Measurements from ENCODE around the gene SCN1B. TPM values are rescaled to one million over a fixed set of nuclear protein-coding genes. Genes with fewer than 3 reads are reported as not detected.

The SCN1B gene
- polyA plus RNA-seq, 2 of the 4 experiments (the other 2 are of a cell fraction): 11.0 to 11.3 TPM

DNA sequence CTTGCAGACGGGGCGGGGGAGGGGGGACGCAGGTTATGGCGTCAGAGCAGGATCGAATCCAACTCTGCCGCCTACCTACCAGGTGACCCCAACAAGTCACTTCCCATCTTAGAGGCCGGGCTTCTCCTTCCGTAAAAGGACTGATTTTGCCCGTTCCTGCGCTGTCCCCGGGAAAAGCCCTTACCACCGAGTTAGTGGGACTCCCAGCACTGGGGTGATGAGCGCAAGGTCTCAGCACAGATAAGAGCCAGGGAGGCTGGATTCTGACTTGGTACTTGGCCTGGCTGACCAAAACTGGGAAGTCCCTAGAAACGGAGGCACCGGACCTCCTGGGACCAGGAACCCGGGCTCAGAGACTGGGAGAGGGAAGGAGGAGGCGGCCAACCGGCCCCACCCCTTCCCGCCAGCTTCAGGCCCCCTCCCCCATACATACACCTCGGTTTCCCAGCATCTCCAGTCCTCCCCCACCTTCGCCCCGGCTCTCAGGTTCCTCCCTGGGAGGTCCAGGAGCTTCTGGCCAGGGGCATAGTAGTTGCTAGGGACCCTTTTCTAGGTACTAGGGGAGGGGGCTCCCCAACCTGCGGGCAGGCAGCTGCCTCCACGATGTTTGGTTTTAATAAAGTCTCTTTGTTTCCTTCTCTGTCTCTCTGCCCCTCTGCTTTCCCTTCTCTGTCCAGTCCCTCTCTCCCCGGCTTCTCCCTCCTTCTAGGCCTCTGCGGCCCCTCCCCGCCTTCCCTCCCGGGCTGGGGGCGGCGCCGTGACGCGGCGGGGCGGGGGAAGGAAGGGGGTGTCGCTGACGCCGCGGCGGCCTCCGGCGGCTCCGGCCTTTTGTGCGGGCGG is 30.6 kb upstream of the SCN1B start, which contains the start of gene GRAMD1A (continued):
- TF ChIP-seq, protein P1, sequence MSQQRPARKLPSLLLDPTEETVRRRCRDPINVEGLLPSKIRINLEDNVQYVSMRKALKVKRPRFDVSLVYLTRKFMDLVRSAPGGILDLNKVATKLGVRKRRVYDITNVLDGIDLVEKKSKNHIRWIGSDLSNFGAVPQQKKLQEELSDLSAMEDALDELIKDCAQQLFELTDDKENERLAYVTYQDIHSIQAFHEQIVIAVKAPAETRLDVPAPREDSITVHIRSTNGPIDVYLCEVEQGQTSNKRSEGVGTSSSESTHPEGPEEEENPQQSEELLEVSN (IDR thresholded peaks at IDR 0.05; ENCODE audit: borderline replicate concordance, low read depth): peak; percentile 59; the same call in 1 of the 2 replicates
- TF ChIP-seq, protein P2, sequence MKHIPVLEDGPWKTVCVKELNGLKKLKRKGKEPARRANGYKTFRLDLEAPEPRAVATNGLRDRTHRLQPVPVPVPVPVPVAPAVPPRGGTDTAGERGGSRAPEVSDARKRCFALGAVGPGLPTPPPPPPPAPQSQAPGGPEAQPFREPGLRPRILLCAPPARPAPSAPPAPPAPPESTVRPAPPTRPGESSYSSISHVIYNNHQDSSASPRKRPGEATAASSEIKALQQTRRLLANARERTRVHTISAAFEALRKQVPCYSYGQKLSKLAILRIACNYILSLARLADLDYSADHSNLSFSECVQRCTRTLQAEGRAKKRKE (CRISPR knock-in tag; IDR thresholded peaks at IDR 0.05; ENCODE audit: low read depth): no peak
- no peak for TF ChIP-seq HDAC2 (IDR thresholded peaks at IDR 0.05)
- TF ChIP-seq FOXS1 (CRISPR knock-in tag; IDR thresholded peaks at IDR 0.05): no peak
- TF ChIP-seq, protein P3, sequence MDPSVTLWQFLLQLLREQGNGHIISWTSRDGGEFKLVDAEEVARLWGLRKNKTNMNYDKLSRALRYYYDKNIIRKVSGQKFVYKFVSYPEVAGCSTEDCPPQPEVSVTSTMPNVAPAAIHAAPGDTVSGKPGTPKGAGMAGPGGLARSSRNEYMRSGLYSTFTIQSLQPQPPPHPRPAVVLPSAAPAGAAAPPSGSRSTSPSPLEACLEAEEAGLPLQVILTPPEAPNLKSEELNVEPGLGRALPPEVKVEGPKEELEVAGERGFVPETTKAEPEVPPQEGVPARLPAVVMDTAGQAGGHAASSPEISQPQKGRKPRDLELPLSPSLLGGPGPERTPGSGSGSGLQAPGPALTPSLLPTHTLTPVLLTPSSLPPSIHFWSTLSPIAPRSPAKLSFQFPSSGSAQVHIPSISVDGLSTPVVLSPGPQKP (IDR thresholded peaks at IDR 0.05; ENCODE audit: low read depth, low read length): no peak
- TF ChIP-seq SMC3 (IDR thresholded peaks at IDR 0.05): peak; percentile 38; the same call in 2 of the 3 replicates
- TF ChIP-seq ZFP36 (IDR thresholded peaks at IDR 0.05; ENCODE audit: borderline replicate concordance, partially characterized antibody): no peak
- TF ChIP-seq RAD21 (conservative IDR thresholded peaks at IDR 0.05 in 1 of 2, IDR thresholded peaks at IDR 0.05 in 1 of 2): peak in 1 of 2 experiments; percentile 28; a peak in 2 of 5 replicates
- TF ChIP-seq JUN (IDR thresholded peaks at IDR 0.05): peak; percentile 98 to 99
- TF ChIP-seq RCOR1 (IDR thresholded peaks at IDR 0.05; ENCODE audit: low read depth, low read length): no peak
- TF ChIP-seq ZSCAN20 (CRISPR knock-in tag; IDR thresholded peaks at IDR 0.05): no peak
- TF ChIP-seq, protein P4, sequence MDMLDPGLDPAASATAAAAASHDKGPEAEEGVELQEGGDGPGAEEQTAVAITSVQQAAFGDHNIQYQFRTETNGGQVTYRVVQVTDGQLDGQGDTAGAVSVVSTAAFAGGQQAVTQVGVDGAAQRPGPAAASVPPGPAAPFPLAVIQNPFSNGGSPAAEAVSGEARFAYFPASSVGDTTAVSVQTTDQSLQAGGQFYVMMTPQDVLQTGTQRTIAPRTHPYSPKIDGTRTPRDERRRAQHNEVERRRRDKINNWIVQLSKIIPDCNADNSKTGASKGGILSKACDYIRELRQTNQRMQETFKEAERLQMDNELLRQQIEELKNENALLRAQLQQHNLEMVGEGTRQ (IDR thresholded peaks at IDR 0.05): peak; percentile 82
- TF ChIP-seq, protein P5, sequence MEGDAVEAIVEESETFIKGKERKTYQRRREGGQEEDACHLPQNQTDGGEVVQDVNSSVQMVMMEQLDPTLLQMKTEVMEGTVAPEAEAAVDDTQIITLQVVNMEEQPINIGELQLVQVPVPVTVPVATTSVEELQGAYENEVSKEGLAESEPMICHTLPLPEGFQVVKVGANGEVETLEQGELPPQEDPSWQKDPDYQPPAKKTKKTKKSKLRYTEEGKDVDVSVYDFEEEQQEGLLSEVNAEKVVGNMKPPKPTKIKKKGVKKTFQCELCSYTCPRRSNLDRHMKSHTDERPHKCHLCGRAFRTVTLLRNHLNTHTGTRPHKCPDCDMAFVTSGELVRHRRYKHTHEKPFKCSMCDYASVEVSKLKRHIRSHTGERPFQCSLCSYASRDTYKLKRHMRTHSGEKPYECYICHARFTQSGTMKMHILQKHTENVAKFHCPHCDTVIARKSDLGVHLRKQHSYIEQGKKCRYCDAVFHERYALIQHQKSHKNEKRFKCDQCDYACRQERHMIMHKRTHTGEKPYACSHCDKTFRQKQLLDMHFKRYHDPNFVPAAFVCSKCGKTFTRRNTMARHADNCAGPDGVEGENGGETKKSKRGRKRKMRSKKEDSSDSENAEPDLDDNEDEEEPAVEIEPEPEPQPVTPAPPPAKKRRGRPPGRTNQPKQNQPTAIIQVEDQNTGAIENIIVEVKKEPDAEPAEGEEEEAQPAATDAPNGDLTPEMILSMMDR (IDR thresholded peaks at IDR 0.05): no peak
- TF ChIP-seq, protein P6, sequence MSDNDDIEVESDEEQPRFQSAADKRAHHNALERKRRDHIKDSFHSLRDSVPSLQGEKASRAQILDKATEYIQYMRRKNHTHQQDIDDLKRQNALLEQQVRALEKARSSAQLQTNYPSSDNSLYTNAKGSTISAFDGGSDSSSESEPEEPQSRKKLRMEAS (IDR thresholded peaks at IDR 0.05): peak; percentile 43
- peak; percentile 89 for TF ChIP-seq TFCP2L1 (CRISPR knock-in tag; IDR thresholded peaks at IDR 0.05)
- TF ChIP-seq RNF2 (IDR thresholded peaks at IDR 0.05; ENCODE audit: borderline replicate concordance, low read depth): no peak
- peak; percentile 91 for TF ChIP-seq FOSB (CRISPR knock-in tag; IDR thresholded peaks at IDR 0.05)
- TF ChIP-seq MAFK (IDR thresholded peaks at IDR 0.05; ENCODE audit: partially characterized antibody): no peak
- TF ChIP-seq, protein P7, sequence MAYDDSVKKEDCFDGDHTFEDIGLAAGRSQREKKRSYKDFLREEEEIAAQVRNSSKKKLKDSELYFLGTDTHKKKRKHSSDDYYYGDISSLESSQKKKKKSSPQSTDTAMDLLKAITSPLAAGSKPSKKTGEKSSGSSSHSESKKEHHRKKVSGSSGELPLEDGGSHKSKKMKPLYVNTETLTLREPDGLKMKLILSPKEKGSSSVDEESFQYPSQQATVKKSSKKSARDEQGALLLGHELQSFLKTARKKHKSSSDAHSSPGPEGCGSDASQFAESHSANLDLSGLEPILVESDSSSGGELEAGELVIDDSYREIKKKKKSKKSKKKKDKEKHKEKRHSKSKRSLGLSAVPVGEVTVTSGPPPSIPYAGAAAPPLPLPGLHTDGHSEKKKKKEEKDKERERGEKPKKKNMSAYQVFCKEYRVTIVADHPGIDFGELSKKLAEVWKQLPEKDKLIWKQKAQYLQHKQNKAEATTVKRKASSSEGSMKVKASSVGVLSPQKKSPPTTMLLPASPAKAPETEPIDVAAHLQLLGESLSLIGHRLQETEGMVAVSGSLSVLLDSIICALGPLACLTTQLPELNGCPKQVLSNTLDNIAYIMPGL (CRISPR knock-in tag; IDR thresholded peaks at IDR 0.05; ENCODE audit: borderline replicate concordance): no peak
- TF ChIP-seq ZC3H11A (IDR thresholded peaks at IDR 0.05): no peak
- TF ChIP-seq RARB (CRISPR knock-in tag; IDR thresholded peaks at IDR 0.05): peak; percentile 92
- peak; percentile 72 for TF ChIP-seq EHF (CRISPR knock-in tag; IDR thresholded peaks at IDR 0.05)
- TF ChIP-seq EP300 (IDR thresholded peaks at IDR 0.05): peak; percentile 6 to 58; a peak in 3 of 5 replicates
- TF ChIP-seq POLR2AphosphoS2 (conservative IDR thresholded peaks at IDR 0.05; ENCODE audit: low read length): no peak
- TF ChIP-seq TP53 (CRISPR knock-in tag; IDR thresholded peaks at IDR 0.05): 0 out of 2 replicates have a peak, but pooled peaks have one; percentile 7
- TF ChIP-seq POLR2A (IDR thresholded peaks at IDR 0.05; ENCODE audit: low read length): peak; percentile 64
